NCI-H2196 (cell line): ENCODE results near the gene MRGPRX2.
A peak's percentile ranks its signal among the peaks of the same experiment; 100 is the strongest.

Experiments used
- DNase-seq: peaks from one replicate; lab custom pipeline; 2025; ENCODE audit not compliant: unreplicated experiment; lab: John Stamatoyannopoulos, UW

MRGPRX2 gene

GRCh38 chr11:19076744-19077589 lies 16.4 kb upstream of the MRGPRX2 start:
- peak; percentile 73 for DNase-seq

- DNase-seq = no peak
These were observed 15.1 kb upstream of the MRGPRX2 start for GRCh38 chr11:19075636-19076035.

DNA sequence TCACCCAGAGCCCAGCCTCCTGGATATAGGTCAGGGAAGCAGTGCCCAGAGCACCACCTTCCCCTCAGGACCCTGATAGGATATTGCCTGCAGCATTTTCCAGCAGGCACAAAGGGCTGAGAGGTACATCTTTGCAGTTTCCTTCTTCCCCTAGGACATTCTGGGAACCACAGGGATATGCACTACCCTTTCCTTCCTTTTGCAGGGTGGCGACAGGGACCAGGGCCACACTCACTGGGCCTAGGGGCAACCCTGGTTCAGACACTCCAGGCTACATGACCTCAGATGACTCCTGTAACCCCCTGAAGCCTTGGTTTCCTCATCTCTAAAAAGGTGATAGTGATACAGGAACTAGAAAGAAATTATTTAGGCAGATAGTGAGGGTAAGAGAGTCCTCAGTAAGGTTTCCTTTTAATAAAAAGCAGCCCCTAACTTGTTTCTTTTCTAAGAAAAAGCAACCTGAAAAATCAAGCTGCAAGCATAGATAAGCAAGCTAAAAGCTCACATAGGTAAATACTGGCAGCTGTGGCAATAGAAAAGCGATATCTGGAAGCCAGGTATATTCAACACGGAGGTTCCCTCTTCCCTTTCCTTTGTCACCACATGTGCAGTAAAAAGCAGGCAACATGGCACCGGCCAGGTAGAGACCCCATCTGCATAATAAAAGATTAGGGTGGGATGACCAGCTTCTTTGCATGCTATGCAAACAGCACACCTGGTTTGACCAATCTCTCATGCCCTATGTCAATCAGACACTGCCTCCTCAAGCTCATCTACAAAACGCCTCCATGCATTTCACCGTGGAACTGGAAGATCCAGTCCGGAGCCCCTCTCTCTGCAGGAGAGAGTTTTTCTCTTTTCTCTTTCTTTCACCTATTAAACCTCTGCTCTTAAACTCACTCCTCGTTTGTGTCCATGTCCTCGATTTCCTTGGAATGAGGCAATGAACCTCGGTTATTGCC lies 13.2 kb upstream of the MRGPRX2 start:
- DNase-seq = no peak

DNA sequence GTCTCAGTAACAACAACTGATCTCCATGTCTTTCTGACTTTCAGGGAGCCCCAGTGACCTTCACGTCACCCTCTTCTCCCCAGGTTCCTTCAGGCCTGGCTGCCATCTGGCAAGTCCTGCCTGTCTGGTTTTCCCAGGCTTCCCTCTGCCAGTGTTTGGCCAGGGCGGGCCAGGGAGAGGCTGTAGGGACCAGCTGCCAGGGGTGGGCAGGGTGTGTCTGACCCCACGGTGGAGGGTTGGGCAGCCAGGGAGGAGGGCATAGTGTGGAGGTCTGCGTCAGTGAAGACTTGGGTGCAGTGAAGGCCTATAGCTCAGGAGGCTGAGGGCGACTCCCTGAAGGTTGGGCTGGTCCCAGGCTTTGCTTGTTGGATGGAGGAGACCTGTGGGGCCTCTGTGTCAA lies 11.9 kb upstream of the MRGPRX2 start:
- no peak for DNase-seq

DNA sequence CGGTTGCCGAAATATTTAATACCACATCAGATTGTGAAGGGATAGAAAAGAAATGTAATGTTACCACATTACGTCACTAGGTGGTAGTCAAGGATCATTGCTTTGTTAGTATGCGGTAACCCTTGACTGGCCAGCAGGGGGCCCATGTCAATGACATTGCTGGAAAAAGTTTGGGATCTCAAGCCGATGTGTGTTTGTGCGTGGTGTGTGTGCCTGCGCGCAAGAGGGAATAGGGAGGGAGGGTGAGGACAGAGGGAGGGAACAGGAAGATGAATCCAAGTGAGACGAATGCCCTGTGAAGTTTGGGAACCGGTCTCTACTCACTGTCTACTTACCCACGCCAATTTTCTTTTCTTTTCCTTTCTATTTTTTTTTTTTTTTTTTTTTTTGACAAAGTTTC lies 10.7 kb upstream of the MRGPRX2 start:
- peak; percentile 84 for DNase-seq

DNA sequence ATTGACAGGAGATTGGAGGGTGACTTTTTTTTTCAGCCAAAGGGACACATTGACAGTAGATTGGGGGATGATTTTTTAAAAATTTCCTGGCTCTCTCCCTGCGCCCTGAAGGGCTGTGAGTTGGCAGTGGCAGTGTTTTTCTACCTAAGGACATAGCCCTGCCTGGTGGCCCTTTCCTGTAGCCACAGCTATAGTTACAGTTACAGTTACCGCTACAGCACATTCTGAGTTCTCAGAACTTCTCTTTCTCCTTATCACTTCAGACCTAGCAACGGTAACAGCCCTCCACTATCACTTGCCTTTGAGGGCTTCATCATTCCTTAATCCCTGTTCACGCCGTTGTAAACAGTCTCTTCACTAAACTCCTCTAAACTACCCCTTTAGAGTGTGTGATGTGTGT lies 684 bp downstream of the MRGPRX2 start:
- DNase-seq = no peak

GRCh38 chr11:19055905-19056304 lies 4.6 kb downstream of the MRGPRX2 start:
- no peak for DNase-seq

DNA sequence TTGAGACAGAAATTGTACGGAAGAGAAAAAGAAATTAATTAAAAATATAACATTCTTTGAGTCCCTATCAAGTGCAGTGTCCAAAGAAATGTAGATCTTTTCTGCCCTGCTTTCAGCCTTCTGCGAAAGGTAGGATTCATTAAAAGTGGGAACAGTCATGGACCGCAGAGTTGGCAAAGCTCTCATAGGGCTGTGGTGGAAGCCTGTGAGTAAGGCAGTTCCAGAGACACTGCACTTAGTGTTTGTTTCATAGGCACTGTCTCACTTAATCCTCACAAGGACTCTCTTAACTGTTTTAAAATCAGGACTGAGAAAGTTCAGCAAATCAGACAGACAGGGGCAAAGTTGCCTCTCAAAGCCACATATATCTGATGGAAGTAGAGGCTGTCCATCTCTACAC lies 5.5 kb downstream of the MRGPRX2 start:
- no peak for DNase-seq

- no peak for DNase-seq
These were observed 6.6 kb downstream of the MRGPRX2 start for GRCh38 chr11:19053909-19054308.

DNA sequence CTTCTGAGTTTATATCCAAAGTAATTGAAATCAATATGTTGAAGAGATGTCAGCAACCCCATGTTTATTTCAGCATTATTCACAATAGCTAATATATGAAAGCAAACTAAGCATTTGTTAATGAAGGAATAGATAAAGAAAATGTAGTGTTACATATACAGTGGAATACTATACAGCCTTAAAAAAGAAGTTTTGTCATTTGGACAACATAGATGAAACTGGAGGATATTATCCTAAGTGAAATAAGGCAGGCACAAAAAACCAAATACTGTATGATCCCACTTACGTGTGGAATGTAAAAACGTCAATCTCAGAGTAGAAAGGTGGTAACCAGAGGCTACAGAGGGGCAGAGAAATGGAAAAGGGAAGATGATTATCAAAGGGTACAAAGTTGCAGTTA lies 10.2 kb downstream of the MRGPRX2 start:
- no peak for DNase-seq

DNA sequence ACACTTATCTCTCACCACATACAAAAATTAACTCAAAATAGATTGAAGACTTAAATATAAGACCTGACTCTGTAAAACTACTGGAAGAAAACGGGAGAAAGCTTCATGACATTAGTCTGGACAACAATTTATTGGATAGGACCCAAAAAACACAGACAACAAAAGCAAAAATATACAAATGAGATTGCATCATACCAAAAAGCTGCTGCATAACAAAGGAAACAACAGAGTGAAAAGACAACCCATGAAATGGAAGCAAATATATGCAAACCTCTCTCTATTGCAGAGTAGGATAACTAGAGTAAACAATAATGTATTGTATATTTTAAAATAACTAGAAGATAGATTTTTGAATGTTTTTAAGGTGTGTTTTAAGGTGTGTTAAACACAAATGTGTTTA lies 11.2 kb downstream of the MRGPRX2 start:
- no peak for DNase-seq

DNA sequence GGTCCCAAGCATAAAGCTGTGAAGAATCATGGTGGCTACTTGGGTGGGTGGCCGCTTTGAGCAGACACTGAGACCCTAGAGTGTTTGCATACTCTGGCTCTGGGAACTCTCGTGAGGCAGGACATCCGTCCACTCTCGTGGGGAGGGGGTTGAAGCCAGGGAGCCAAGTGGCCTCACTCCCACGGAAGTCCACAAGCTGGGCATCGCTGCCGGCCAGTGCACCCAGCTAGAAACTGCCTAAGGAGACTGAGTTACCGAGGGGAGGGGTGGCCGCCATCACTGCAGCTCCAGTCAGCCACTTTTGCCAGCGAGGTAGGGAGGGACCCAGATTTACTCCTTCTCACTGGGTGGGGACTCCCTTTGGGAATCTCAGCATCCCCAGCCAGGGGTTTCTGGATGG lies 20.5 kb downstream of the MRGPRX2 start:
- no peak for DNase-seq

GRCh38 chr11:19039409-19039808 lies 21.1 kb downstream of the MRGPRX2 start:
- DNase-seq = no peak

DNA sequence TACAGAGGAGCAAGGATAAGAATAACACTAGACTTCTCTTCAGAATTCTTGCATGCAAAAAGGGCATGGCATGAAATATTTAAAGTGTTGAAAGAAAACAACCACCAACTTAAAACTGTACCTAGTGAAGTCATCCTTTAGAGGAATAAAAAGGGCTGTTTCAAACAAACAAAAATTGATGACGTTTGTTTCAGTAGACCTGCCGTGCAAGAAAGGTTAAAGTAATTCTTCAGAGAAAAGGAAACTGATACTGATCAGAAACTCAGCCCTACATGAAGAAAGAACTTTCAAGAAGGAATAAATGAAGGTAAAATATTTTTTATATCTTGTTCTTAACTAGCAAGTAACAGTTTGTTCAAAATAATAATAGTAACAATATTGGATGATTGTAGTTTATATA lies 27.5 kb downstream of the MRGPRX2 start:
- no peak for DNase-seq

- DNase-seq = peak; percentile 46
These were observed 32.5 kb downstream of the MRGPRX2 start for GRCh38 chr11:19027829-19028595.

DNA sequence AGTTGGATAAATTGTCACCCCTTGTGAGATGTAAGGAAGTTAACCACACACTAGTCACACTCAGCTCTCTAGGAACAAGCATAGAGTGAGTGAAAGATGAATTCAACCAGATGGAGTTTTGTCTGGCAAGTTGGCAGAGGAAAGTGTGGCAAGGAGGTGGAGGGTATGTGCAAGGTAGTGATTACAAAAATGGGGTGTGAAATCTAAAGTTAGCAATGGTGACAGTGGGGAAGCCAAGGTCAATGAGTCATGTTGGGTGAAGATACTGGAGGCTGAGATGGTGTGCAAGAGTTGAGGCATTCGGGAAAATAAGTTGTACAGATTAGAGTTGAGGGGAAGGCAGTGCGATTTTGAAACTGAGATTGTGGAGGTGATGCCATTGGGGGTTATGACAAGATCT lies 33.7 kb downstream of the MRGPRX2 start:
- no peak for DNase-seq

DNA sequence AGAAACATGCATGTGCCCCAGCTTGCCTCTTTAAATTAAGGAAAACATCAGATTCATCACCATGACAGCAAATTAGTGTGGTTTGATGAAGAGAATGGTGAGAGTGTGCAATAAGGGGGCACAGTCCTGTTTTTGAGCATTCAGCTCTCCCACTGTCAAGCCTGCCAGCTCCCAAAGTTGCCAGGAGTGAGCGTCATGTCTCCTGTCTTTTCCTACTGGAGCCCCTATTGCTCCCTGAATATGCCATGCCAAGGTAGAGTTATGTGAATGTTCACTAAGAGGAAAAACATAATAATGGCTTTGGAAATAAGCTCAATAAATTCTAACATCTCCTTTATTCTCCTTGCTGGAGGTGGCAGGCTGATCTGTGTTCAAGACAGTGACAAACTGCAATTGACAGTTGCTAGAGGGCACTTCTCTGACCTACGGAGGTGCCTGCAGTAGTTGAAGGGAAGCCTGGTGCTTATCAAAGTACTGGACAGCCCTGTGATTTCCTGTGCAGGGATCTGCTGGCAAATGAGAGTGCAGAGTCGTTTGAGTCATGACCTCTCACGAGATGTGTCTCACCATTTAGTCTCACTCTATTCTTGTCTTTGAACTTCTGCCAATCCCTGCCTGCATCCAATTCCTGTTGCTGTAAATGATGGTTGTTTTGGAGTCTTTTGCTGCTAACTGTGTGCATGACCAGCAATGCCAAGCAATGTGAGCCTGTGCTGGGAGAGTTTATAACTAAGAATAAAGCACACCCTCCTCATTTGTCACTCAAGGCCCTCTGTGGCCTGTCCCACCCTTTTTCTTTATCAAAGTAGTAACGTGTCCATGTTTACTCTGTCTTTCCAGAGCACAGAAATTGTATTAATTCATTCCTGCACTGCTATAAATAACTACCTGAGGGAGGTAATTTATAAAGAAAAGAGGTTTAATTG lies 34.8 kb downstream of the MRGPRX2 start:
- peak; percentile 8 for DNase-seq

DNA sequence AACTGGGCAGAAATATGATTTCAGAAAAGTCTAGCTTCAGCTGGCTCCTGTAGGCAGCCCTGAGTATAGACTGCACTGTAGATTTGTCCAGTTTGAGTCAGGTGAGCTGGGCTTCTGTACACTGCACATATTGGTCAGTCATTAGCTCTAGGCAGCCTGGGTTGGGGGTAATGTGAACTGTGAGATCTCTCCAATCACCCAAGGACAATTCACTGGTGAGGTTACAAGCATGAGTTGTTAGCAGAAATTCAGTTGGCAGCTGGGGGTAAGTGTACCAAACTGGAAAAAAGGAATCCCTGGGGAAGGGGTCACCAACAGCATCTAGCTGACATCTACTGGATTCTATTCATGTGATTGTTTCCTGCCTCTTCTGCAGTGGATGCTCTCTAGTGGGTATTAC lies 39.7 kb downstream of the MRGPRX2 start:
- no peak for DNase-seq

- DNase-seq = no peak
These were observed 41.6 kb downstream of the MRGPRX2 start for GRCh38 chr11:19018901-19019300.

DNA sequence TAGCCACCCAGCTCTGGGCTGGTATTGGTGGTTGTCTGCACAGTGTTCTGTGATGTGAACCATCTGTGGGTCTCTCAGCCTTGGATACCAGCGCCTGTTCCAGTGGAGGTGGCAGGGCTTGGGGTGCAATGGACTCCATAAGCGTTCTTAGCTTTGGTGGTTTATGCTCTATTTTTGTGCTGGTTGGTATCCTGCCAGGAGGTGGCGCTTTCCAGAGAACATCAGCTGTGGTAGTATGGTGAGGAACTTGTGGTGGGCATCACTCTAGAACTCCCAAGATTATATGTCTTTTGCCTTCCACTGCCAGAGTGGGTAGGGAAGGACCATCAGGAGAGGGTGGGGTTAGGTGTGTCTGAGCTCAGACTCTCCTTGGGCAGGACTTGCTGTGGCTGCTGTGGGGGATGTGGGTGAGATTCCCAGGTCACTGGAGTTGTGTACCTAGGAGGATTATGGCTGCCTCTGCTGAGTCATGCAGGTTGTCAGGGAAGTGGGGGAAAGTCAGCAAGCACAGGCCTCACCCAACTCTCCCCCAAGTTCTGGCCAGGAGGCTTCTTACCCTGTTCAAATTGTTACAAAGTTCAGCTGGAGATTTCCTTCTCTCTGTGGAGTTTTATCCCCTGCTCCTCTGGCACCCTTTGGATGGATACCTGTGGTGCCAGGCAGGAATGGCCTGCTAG lies 47.2 kb downstream of the MRGPRX2 start:
- no peak for DNase-seq
